Adrenal gland (tissue), 5 donors: ENCODE data around the gene REG3A.

Experiments
- POLR2A ChIP-seq, 2 donors: fragments of 450-650 bp; IDR thresholded peaks; one replicate each; pipeline ENCODE4 v1.6.1; 2017; ENCODE audit warnings: antibody characterized with exemption in 2 of 2, mild to moderate bottlenecking in 2 of 2, moderate library complexity in 1 of 2
- TF ChIP-seq, protein P1 (sequence below), 6 experiments: fragments of 450-650 bp in 4 of 6; fragments of 200-600 bp in 2 of 6; sonication (generic) in 1 of 6; IDR thresholded peaks; 1 replicate in 5 of 6; 2 replicates in 1 of 6; pipeline versions ENCODE4 v1.5.1 to v1.8.0; 2016 to 2021; ENCODE audit warnings: antibody characterized with exemption in 6 of 6, mild to moderate bottlenecking in 2 of 6, moderate library complexity in 1 of 6
- donor health status: DM: no; HTN: no; CAD: no.

- TF ChIP-seq, protein P1, sequence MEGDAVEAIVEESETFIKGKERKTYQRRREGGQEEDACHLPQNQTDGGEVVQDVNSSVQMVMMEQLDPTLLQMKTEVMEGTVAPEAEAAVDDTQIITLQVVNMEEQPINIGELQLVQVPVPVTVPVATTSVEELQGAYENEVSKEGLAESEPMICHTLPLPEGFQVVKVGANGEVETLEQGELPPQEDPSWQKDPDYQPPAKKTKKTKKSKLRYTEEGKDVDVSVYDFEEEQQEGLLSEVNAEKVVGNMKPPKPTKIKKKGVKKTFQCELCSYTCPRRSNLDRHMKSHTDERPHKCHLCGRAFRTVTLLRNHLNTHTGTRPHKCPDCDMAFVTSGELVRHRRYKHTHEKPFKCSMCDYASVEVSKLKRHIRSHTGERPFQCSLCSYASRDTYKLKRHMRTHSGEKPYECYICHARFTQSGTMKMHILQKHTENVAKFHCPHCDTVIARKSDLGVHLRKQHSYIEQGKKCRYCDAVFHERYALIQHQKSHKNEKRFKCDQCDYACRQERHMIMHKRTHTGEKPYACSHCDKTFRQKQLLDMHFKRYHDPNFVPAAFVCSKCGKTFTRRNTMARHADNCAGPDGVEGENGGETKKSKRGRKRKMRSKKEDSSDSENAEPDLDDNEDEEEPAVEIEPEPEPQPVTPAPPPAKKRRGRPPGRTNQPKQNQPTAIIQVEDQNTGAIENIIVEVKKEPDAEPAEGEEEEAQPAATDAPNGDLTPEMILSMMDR (IDR thresholded peaks at IDR 0.05): no peak
- no peak for TF ChIP-seq POLR2A (IDR thresholded peaks at IDR 0.05)
These were observed 32.3 kb upstream of the REG3A start for GRCh38 chr2:79191816-79192215.
